Left hindlimb (tissue), 1 donor: Measurements from ENCODE around the gene DGCR6L.
"Not testable (repeated sequence)": the region's sequence is repeated elsewhere in the genome, so short reads cannot be mapped to it uniquely, and the experiment has no call there.

Source experiments
- DNase-seq: peaks from one replicate; pipeline ENCODE4 v3.0.0-alpha.2; 2018

The DGCR6L gene

DNA sequence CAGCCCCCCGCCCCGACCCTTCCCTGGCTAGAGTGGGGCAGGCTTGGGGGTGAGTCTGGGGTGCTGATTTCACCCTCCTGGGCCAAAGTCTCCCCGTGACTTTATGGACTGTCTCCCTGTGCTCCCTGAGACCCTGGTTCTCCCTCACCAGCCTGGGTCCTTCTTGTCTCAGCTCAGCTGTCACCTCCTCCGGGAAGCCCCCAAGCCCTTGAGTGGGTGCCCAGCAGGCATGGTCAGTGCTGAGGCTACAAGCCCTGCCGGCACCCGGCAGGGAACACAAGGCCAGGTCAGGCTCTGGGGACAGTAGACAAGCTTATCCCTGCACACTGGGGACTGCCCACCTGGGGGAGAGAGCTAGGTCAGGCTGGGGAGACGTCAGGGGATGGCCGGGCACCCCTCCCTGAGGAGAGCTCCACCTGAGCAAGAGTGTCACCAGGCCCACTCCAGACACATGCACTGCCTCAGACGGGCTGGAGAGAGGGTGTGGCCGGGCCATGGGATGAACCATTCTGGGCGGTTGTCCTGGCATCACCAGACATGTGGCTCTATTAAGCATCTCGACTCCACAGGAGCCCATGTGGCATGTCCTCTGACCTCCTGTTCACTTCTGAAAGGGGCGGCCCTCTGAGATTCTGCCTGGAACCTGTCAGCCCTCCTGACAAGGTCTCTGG, 29.1 kb downstream of the DGCR6L start:
- no peak for DNase-seq

DNA sequence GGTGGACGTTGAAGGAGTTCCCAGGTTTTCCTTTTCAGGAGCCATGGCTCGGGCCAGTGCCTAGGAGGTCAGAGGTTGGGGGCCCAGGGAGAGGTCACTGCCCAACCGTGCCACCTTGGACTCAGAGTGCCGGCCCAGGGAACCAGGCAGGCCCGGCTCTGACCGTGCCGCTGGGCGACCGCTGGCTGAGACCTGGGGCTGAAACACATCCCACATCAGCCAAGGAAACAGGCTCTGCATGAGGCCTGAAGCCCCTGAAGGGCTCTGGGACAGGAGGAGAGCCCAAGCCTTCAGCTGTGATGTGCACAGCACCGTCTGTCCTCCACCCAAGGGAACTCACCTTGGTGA, 29.8 kb downstream of the DGCR6L start:
- DNase-seq, result no peak

DNA sequence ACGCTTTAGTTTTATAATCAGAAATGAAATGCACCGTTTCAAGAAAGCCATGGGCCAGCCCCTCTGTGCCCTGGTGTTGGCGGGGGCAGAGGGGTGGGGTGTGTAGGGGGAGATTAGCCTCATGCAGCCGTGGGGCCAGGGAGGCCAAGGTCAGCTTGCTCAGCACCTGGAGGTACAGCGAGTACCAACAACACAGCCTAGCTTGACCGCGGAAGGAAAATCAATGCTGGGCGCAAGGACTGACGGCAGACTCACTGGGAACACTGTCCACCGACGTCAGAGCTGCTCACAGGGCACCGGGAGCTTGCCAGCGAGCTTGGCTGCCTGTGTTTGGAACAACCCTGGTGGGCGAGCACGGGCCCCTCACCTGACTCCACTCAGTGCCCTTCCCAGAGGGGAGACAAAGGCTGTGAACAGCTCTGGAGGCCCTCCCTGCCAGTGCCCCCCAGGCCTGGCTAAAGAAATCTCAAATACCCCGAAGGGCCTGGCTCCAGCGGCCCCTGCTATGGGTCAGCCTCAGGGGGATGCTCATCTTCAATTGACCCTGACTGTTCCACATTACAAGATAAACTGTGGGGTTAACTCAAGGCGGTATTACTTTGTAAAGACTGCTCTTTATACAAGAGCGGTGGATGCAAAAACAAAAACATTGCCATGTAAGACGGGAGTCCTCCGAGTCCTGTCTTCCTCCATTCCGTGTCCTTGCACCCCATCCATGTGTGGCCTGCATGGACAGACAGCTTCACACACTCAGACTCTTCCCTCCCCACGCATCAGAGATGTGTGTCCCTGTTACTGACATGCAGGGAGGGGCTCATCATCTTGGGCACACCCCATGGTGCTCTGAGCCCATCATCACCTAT, 30.4 kb downstream of the DGCR6L start:
- DNase-seq, result not testable (repeated sequence)

DNA sequence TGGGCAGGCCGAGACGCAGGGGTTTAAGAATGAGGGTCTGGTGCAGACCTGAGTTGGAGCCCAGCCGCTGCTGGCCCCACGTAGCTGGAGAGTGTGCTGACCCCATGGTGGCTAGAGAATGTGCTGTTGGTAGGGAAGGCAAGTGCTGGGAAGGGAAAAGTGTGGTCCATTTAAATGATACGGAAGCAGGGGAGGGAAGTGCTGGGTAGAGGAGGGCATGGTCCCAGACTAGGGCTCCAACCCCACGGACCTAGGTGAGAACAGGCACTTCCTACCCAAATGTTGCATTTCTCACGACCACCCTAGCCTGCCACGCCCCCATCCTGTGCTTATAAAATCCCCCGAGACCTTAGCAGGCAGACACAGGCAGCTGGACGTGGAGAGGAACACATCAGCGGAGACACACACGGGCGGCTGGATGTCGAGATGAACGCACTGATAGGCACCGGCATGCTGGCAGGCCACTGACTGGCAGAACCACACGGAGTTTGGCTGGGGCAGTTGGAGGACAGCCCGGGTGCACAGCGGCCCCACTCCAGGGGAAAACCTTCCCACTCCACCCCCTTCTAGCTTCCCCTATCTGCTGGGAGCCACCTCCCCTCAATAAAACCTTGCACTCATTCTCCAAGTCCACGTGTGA, 33.0 kb downstream of the DGCR6L start:
- not testable (repeated sequence) for DNase-seq

DNA sequence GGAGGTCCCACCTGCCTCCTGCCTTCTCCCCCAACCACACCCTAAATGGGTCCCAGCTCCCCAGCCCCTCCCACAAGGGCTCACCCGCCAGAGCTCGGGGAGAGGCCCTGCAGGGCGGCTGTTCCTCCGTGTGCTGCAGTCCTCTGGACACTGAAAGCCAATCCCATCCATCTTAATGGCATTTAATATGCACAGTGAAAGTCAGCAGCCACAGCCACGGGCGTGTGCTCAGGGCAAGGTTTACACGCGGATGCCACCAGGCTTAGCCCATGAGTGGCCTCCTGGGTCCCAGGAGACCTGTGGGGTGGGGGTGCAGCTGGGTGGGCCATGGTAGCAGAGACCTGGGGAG, 33.6 kb downstream of the DGCR6L start:
- not testable (repeated sequence) for DNase-seq

DNA sequence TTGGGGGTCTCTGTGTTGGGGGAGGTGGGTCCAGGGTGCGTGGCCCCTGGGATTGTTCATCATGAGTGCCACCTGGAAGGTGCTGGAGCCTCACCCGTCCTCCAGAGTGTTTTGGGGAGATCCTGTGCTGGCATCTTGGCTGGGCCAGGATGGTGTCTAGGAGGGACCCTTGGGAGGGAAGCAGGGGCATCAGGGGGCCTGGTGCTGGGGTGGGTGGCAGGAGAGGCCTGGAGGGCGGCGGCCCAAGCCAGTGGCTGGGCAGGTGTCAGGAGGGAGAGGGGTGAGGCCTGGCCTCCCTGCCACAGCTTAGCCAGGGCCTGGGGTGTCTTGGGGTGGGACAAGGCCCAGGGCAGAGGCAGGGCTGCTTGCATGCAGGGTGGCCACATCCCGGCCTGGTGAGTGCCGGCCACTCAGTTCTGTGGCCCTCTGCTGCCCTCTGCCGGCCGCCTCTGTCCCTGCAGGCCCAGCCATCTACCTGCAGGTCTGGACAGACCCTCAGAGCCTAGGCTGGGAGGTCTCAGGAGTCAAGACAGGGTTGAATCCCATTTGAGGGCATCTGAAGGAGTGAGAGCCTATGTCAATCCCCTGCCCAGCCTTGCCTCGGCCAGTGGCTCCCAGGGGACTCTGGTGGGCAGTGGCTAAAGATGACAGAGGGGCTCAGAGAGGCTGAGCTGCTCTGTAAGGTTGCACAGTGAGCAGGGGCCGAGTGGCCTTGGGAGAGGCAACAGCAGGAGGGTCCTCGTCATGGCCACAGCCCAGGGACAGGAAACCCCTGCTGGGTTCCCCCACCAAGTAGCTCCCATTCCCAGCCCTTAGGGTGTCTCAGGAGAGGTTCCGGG, 34.2 kb downstream of the DGCR6L start:
- peak; percentile 85 for DNase-seq

DNA sequence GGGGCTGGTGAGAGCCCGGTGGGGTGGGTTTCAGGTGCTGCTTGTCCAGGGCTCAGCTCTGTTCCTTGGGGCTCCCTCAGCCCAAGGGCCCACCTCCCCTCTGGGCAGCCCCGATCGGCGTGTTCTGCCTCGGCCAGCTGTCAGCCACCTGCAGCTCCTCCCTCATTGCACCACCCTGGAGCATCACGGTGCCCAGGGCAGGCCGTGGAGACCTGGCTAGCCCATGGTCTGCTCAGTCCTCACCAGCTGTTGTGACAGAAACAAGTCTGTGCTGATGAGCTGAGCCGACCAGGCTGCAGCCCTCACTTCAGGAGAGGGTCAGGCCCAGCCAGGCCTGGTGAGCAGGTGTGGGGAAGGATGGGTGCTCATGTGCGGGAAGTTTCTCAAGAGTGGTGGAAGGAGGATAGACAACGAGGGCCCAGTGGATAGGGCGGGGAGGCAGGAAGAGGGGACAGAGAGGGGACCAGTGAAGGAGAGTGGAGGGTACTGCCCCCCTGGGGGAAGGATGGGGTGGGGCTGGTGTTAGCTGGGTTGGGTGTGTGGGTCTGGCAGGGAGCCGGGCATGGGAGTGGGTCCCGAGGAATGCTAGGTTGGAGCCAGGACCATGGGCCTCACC, 35.3 kb downstream of the DGCR6L start:
- no peak for DNase-seq

DNA sequence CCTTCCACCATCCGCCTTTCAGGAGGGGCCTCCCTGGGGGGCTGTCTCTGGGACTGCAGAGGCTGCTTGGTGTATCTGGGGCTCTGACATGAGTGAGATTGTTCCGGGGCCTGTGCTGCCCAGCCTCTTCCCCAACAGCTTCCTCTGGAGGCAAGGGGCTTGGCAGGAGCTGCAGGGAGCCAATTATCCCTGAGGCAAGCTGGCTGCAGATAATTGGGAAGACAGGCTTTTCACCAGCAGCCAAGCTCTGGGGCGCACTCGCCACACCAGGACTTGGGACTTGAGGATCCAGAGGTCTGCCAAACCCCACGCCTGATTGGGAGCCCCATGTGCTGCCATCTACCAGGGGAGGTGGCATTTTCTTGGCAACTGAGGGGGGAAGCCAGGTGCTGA, 36.2 kb downstream of the DGCR6L start:
- DNase-seq, result no peak

DNA sequence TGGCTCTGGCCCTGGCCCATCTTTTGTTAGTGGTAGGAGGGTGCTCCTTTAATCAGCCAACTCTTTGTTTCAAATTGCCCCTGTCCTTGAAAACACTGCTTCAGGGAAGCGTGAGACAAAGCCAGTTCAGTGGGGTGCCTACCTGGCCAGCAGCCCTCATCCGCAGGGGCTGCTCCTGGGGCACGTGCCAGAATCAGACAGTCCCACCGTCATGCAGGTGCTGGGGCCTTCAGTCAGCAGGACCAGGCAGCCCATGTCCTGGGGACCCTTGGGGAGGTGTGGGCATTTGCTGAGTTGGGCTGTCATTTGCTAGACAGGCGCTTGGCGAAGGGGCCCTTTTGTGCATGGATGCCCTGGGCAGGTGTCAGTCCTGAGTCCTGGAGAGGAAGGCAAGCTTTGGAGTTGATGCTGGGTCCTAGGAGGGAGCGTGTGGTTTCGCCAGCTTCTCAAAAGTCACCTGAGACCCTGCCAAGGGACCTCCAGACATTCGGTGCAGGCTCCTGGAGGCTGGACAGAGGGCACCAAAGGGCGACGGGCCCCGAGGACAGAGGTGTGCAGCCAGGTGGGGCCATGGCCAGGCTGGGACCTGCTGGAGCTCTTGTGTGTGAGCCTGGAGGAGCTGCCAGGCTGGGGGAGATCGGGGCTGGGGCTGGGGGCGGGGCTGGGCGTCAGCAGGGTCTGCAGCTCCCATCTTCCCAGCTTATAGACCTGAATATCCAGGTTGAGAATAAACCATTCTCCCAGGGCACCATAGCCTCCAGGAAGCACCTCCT, 36.8 kb downstream of the DGCR6L start:
- DNase-seq, result no peak

DNA sequence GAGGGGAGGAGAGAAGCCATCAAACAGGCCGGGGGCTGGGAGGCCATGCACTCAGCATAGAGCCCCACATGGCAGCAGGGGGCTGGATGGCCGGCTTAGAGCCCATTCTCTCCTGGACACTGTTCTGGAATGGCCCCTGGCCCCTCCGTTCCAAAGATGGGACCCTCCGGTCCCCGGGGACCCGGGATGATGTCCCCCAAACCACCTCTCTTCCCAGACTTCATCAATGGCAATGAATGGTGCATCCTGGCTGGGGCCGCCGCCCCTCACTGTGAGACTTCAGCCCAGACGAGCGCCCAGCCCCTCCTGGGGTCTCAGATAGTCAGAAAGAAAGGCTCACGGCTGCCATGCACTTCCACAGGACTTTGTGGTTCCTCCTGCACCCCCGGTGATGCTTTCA, 38.0 kb downstream of the DGCR6L start:
- DNase-seq, result no peak

DNA sequence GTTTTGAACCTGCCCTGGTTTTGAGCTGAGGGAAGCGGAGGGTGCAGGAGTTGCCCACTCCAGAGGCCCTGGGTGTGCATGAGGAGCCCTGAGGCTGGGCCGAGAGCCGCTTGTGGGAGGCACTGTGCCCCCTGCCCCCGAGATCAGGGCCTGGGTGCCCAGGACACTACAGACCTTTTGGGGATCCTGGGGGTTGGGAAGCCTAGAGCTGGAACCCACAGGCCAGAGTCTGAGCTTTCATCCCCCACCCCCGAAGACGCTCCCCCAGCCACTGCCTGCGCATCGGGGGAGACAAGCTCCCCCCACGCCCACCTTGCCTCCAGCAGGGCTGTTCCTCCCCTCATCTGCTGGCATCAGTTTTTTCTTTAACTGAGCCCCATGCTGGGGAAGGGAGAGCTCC, 38.4 kb downstream of the DGCR6L start:
- DNase-seq, result not testable (repeated sequence)

DNA sequence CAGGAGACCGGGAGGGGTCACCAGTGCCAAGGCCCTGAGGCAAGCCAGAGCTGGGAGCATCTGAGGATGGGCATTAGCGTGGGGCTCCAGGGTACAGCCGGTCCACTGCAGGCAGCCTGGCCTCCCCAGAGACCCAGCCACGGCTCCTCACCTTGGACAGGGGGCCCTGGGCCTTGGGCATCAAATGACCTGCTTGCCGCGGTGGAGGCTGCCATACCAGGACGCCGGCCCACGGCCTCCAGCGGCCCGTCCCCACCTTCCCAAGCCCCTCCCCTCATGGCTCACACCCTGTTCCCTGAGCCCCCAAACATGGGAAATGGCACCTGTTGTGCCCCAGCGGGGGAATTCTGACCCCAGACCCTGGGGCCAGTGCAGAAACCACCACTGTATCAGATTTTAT, 39.0 kb downstream of the DGCR6L start:
- no peak for DNase-seq

DNA sequence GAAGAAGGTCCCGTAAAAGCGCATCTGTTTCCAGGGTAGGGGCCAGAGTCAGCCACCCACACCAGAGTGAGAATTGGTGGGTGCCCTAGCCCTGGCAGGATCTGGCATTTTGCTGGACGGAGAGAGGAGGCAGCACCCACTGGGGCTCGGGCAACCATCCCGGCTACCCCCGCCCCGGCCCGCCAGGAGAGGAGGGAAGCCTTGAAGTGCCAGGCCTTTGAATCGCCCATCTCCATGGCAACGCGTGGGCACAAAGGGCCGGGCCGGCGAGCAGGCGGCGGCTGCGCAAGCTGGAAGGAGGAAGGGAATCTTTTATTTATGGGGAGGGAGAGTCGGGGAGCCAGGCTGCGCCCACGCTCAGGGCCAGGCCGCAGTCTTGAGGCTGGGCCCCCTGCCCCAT, 39.7 kb downstream of the DGCR6L start:
- not testable (repeated sequence) for DNase-seq

DNA sequence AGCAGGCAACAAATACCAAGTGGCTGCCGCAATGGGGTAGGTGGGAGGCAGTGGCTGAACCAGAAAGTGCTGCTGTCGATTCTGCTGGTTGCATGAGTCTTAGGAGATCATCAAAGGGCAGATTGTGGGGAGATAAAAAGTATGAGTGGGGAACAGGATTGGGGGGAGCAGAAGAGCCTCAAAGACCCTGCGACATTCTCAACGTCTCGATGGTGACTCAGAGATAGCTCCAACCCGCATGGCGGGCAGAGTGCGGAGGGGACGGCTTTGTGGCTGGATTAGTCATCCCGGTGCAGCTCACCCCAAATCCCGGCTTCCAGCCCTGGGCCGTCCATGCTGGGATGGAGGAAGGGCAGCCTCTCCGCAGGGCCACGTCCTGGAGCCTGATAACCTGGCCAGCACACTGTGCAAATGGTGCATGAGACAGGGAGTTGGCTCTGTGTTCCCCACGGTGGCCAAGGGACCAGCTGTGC, 40.2 kb downstream of the DGCR6L start:
- no peak for DNase-seq

DNA sequence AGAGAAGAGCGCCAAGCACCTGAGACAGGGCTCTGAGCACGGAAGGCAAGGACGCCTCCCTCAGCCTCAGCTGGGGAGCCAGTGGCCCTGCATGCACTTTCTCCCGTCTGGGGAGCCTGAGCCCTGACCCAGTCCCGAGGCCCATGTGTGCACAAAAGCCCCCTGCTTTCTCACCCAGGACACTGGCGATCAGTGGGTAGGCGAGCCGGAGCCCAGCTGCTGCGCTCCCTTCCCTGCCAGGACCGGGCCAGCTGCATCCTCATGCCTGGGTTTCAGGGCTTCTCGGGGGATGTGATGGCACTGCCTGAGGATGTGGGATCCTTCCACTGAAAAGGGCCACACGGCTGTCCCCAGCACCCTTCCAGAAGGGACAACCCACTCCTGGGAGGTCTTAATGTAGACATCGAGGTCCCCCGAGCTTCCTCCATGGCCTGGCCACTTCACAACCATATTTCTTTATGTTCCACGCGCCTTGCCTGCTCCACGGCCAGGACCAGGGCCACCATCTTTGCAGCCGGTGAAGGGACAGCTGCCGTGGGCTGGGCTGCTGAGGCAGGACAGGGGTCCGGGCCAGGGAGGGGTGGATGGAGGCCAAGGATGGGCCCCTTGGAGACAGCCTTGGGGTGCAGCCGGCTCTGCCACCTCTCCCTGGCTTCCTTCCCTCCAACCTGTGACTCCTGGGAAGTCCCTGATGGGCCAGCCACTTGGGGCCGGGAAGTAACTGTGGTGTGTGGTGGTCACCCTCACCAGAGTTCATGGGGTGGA, 41.0 kb downstream of the DGCR6L start:
- DNase-seq, result not testable (repeated sequence)

DNA sequence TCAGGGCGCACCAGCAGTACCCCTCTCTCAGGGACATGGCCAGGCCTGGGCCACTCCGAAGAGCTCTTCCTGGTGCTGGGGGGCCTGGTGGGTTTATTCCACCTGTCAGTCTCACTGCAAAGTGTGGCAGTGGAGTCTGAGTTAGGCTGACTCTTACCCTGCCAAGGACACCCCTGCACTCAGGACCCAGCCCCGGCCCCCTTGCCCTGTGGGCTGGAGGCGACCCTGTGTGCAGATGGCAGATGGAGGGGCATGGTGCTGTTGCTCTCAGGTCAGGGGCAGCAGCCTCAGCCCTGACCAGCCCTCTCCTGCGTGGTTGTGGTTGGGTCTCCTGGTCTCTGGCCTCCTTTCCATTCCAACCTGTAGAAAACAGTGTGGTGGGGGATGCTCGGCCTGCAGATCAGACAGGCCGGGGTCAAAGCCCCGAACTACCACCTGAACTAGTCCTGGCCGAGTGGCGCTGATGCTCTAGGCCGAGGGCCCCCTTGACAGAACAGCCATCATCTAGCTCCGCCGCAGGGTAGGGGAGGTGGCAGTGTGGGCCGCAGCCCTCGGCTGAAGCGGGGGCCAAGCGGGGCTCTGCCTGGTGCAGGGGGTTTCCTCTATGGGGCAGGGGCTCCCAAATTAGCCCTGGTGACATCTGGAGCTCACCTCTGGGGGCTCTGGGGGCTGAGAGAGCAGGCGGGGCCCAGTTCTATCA, 41.8 kb downstream of the DGCR6L start:
- DNase-seq, result not testable (repeated sequence)

DNA sequence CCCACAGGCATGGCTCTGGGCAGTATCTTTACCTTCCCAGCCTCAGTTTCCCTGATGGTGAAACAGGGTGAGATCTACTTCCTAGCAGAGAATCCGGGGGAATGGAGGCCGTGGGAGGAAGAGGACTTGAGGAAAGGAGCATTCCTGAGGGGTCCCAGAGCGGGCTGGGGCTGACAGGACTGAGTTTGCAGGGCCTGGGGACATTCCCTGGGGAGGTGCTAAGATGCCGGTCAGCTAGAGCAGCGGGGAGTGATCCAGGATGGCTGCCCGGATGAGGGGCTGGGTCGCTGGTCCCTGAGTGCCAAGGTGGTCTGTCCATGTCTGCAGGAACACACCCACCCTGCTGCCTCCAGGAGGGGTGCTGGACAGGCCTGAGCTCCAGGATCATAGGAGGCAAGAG, 43.4 kb downstream of the DGCR6L start:
- no peak for DNase-seq

DNA sequence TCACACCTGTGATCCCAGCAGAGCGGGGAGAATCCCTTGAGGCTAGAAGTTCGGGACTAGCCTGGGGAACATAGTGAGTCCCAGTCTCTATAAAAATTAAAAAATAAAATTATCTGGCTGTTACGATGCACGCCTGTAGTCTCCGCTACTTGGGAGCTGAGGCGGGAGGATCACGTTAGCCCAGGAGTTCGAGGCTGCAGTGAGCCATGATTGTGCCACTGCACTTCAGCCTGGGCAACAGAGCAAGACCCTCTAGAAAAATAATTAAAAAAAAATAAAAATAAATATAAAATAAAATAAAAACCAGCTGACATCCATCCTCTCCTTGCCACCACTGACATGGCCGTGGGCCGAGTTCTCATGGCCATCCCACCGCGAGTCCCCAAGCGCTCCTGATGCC, 44.0 kb downstream of the DGCR6L start:
- no peak for DNase-seq

DNA sequence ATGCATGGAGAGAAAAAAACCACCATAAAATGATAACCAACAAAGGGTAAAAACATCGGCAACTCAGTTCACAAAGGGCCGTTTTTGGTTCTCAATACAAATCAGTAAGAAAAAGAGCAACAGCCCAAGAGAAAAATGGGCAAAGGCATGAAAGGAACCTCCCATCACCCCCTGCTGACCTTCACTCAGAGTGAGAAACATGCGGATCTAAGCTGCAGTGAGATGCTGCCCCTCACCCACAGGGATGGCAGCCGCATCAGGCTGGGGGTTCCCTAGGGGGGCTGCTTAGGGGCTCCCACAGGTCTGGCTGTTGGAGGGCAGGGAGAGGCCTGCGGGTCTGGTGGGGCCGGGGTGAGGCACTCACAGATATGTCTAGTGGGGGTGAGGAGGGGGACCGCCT, 44.5 kb downstream of the DGCR6L start:
- DNase-seq, result not testable (repeated sequence)

DNA sequence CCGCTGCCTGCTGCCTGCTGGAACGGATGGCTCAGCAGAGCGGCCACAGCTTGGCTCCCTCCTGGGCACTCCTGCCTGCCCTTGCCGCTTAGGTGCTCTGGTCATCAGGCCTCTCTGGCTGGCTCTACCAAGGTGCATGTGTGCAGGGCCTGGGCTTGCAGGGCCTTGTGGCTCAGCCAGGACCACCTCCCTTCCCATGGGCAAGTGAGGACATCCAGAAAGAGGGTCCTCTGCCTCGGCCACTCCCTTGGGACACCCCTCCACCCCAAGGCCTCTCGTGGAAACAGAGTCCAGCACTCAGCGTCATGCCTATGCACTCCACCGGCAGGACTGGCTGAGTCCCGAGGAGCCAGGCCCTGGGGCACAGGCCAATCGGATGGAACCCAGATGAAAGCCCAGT, 45.5 kb downstream of the DGCR6L start:
- DNase-seq, result not testable (repeated sequence)
